IPS-20b (cell line): ENCODE data around the gene FAM210A.

Experiments used
- H3K27ac ChIP-seq: one replicate; pipeline ENCODE4 v1.5.1; 2013; ENCODE audit warnings: low read length
- H3K27me3 ChIP-seq: 2 replicates; pipeline ENCODE4 v1.6.1; 2013; ENCODE audit warnings: mild to moderate bottlenecking, low read length, inconsistent platforms; ENCODE audit not compliant: insufficient read depth
- H3K36me3 ChIP-seq: 2 replicates; pipeline ENCODE4 v1.6.1; 2013; ENCODE audit warnings: low read depth, mild to moderate bottlenecking, inconsistent platforms, low read length, moderate library complexity; ENCODE audit not compliant: insufficient read depth
- H3K4me1 ChIP-seq: 2 replicates; pipeline ENCODE4 v1.6.1; 2013; ENCODE audit warnings: mild to moderate bottlenecking, control low read depth, inconsistent platforms, low read length, moderate library complexity; ENCODE audit not compliant: insufficient read depth
- H3K4me3 ChIP-seq: 2 replicates; pipeline ENCODE4 v1.5.1; 2013; ENCODE audit warnings: mild to moderate bottlenecking, low read length, inconsistent platforms
- H3K9ac ChIP-seq: 2 replicates; pipeline ENCODE4 v1.6.1; 2013; ENCODE audit warnings: low read depth, mild to moderate bottlenecking, inconsistent platforms, low read length, moderate library complexity
- H3K9me3 ChIP-seq: 2 replicates; pipeline ENCODE4 v1.6.1; 2013; ENCODE audit warnings: mild to moderate bottlenecking, low read depth, low read length, inconsistent platforms; ENCODE audit not compliant: insufficient read depth

Gene FAM210A

GRCh38 chr18:13642440-13642827 is 83.9 kb downstream of the FAM210A start:
- no peak overlapping the region for H3K27ac ChIP-seq
- no peaks in the 10 kb centered on the region for H3K27me3 ChIP-seq
- H3K36me3 ChIP-seq: no peaks in the 10 kb centered on the region
- no peak overlapping the region for H3K9ac ChIP-seq
- no peaks in the 10 kb centered on the region for H3K4me1 ChIP-seq
- no peaks in the 10 kb centered on the region; the same call in 1 of the 2 replicates for H3K9me3 ChIP-seq
- no peak overlapping the region for H3K4me3 ChIP-seq

- Histone ChIP-seq H3K9me3 (no peaks in the 10 kb centered on the region; the same call in 1 of the 2 replicates), H3K9ac (no peak overlapping the region), H3K36me3 (no peaks in the 10 kb centered on the region), H3K27ac (no peak overlapping the region), H3K4me3 (no peak overlapping the region), H3K27me3 (no peaks in the 10 kb centered on the region), H3K4me1 (no peaks in the 10 kb centered on the region)
Measured at GRCh38 chr18:13641551-13642439, 84.6 kb downstream of the FAM210A start.

- H3K9me3 ChIP-seq: no peaks in the 10 kb centered on the region; the same call in 1 of the 2 replicates
- no peak overlapping the region for H3K9ac ChIP-seq
- H3K36me3 ChIP-seq: no peaks in the 10 kb centered on the region
- H3K4me1 ChIP-seq: no peaks in the 10 kb centered on the region
- H3K27me3 ChIP-seq: no peaks in the 10 kb centered on the region
- H3K27ac ChIP-seq: no peak overlapping the region
- H3K4me3 ChIP-seq: no peak overlapping the region
Measured at GRCh38 chr18:13640266-13640860, 86.0 kb downstream of the FAM210A start.

- H3K4me3 ChIP-seq: no peak overlapping the region
- H3K9me3 ChIP-seq: no peaks in the 10 kb centered on the region; the same call in 1 of the 2 replicates
- H3K36me3 ChIP-seq: no peaks in the 10 kb centered on the region
- H3K9ac ChIP-seq: no peak overlapping the region
- H3K27me3 ChIP-seq: no peaks in the 10 kb centered on the region
- H3K4me1 ChIP-seq: no peaks in the 10 kb centered on the region
- H3K27ac ChIP-seq: no peak overlapping the region
Measured at GRCh38 chr18:13638719-13639595, 87.4 kb downstream of the FAM210A start.

GRCh38 chr18:13635046-13635445 is 91.3 kb downstream of the FAM210A start:
- H3K27me3 ChIP-seq: no peaks in the 10 kb centered on the region
- H3K27ac ChIP-seq: no peak overlapping the region
- H3K36me3 ChIP-seq: no peaks in the 10 kb centered on the region
- no peak overlapping the region for H3K4me3 ChIP-seq
- H3K9me3 ChIP-seq: peaks cover 14% of the 10 kb centered on the region
- H3K4me1 ChIP-seq: no peaks in the 10 kb centered on the region
- no peak overlapping the region for H3K9ac ChIP-seq

GRCh38 chr18:13633700-13634099 is 92.7 kb downstream of the FAM210A start:
- H3K4me1 ChIP-seq: no peaks in the 10 kb centered on the region
- H3K27me3 ChIP-seq: no peaks in the 10 kb centered on the region
- peaks cover 14% of the 10 kb centered on the region for H3K9me3 ChIP-seq
- no peak overlapping the region for H3K4me3 ChIP-seq
- H3K9ac ChIP-seq: no peak overlapping the region
- H3K36me3 ChIP-seq: no peaks in the 10 kb centered on the region
- H3K27ac ChIP-seq: no peak overlapping the region

- Histone ChIP-seq H3K27me3 (no peaks in the 10 kb centered on the region), H3K36me3 (no peaks in the 10 kb centered on the region), H3K4me1 (no peaks in the 10 kb centered on the region), H3K4me3 (no peak overlapping the region), H3K9me3 (peaks cover 14% of the 10 kb centered on the region), H3K27ac (no peak overlapping the region), H3K9ac (no peak overlapping the region)
Measured at GRCh38 chr18:13630716-13631268, 95.6 kb downstream of the FAM210A start.

- Histone ChIP-seq H3K4me3 (no peak overlapping the region), H3K27ac (no peak overlapping the region), H3K27me3 (no peaks in the 10 kb centered on the region)
Measured at GRCh38 chr18:13629841-13630715, 96.3 kb downstream of the FAM210A start.

GRCh38 chr18:13628211-13628610 is 98.1 kb downstream of the FAM210A start:
- H3K27ac ChIP-seq: no peak overlapping the region
- H3K4me3 ChIP-seq: no peak overlapping the region
- H3K36me3 ChIP-seq: no peaks in the 10 kb centered on the region
- no peaks in the 10 kb centered on the region for H3K27me3 ChIP-seq
- H3K9me3 ChIP-seq: peaks cover 14% of the 10 kb centered on the region
- no peaks in the 10 kb centered on the region for H3K4me1 ChIP-seq
- no peak overlapping the region for H3K9ac ChIP-seq

More at GRCh38 chr18:13629841-13630715, 96.3 kb downstream of the FAM210A start:
- H3K9me3 ChIP-seq: peaks cover 14% of the 10 kb centered on the region
- H3K4me1 ChIP-seq: no peaks in the 10 kb centered on the region
- H3K9ac ChIP-seq: peak overlapping the region; percentile 19; the same call in 1 of the 2 replicates
- H3K36me3 ChIP-seq: no peaks in the 10 kb centered on the region

GRCh38 chr18:13627639-13628038 is 98.7 kb downstream of the FAM210A start:
- Histone ChIP-seq H3K4me1 (no peaks in the 10 kb centered on the region), H3K9me3 (peaks cover 8% of the 10 kb centered on the region), H3K27me3 (no peaks in the 10 kb centered on the region), H3K36me3 (no peaks in the 10 kb centered on the region), H3K9ac (no peak overlapping the region), H3K27ac (no peak overlapping the region), H3K4me3 (no peak overlapping the region)
